B cell (primary cell): ENCODE data around the gene SEMA3F. TPM values are rescaled to one million over a fixed set of nuclear protein-coding genes. Genes with fewer than 3 reads are reported as not detected.
A peak's percentile ranks its signal among the peaks of the same experiment; 100 is the strongest.

ENCODE experiments used
- ATAC-seq: fragments of 200-7000 bp; cut with Tn5 transposase; one replicate; pipeline ENCODE4 v1.10.0; 2021; ENCODE audit warnings: low read depth, mild to moderate bottlenecking, moderate number of reproducible peaks, moderate library complexity
- CTCF ChIA-PET: fragments of 350-600 bp; sonication (Branson Sonifier 250); formaldehyde crosslinking; loops from one replicate; lab custom pipeline; 2021; ENCODE audit warnings: antibody characterized with exemption, inconsistent platforms; lab: Charles Lee
- POLR2A ChIA-PET: fragments of 350-600 bp; sonication (Branson Sonifier 250); formaldehyde crosslinking; loops from one replicate; lab custom pipeline; 2021; ENCODE audit warnings: antibody characterized with exemption; lab: Charles Lee
- DNase-seq: peaks from one replicate; pipeline ENCODE4 v3.0.0; 2013
- H2AFZ ChIP-seq: 2 replicates; pipeline ENCODE4 v1.6.1; 2012; ENCODE audit warnings: mild to moderate bottlenecking, low read depth, low read length; ENCODE audit not compliant: insufficient read depth, poor library complexity, severe bottlenecking
- H3K27ac ChIP-seq, 2 donors: 1 replicate in 1 of 2; 2 replicates in 1 of 2; pipeline ENCODE4 v1.5.1; 2012 to 2013; ENCODE audit warnings: low read length in 2 of 2, mild to moderate bottlenecking in 2 of 2, moderate library complexity in 1 of 2
- H3K27me3 ChIP-seq, 4 experiments: fragments of 200-600 bp in 1 of 4; sonication (generic) in 1 of 4; replicated peaks in 1 of 4; 1 replicate in 2 of 4; 2 replicates in 2 of 4; pipeline versions ENCODE4 v1.6.1 to v1.7.0; 2013 to 2016; ENCODE audit warnings: low read length in 3 of 4, mild to moderate bottlenecking in 2 of 4, mixed read lengths in 1 of 4, moderate library complexity in 1 of 4; ENCODE audit not compliant: insufficient read depth in 4 of 4, control insufficient read depth in 3 of 4; ENCODE audit errors: control extremely low read depth in 1 of 4
- H3K36me3 ChIP-seq, 2 experiments: replicated peaks in 1 of 2; 1 replicate in 1 of 2; 2 replicates in 1 of 2; pipeline versions ENCODE4 v1.6.1 to v1.7.1; 2013; ENCODE audit warnings: low read length in 1 of 2; ENCODE audit not compliant: insufficient read depth in 2 of 2, control insufficient read depth in 1 of 2; ENCODE audit errors: control extremely low read depth in 1 of 2, extremely low read depth in 1 of 2
- H3K4me1 ChIP-seq, 2 donors: fragments of 200-600 bp in 1 of 2; sonication (generic) in 1 of 2; 1 replicate in 1 of 2; 2 replicates in 1 of 2; pipeline versions ENCODE4 v1.5.1 to v1.6.1; 2013 to 2017; ENCODE audit warnings: low read length in 2 of 2; ENCODE audit not compliant: control insufficient read depth in 2 of 2, insufficient read depth in 2 of 2
- H3K4me2 ChIP-seq: replicated peaks from 2 replicates; pipeline ENCODE3; 2012; ENCODE audit warnings: mild to moderate bottlenecking, low read depth, low read length; ENCODE audit not compliant: poor library complexity, severe bottlenecking
- H3K4me3 ChIP-seq, 5 experiments: fragments of 200-600 bp in 1 of 5; sonication (generic) in 1 of 5; 1 replicate in 3 of 5; 2 replicates in 2 of 5; pipeline versions ENCODE4 v1.5.1 to v1.7.0; 2011 to 2016; ENCODE audit warnings: low read length in 4 of 5, mild to moderate bottlenecking in 4 of 5, low read depth in 2 of 5, control low read depth in 1 of 5, moderate library complexity in 1 of 5; ENCODE audit not compliant: insufficient read depth in 1 of 5; ENCODE audit errors: control extremely low read depth in 1 of 5, extremely low read depth in 1 of 5
- H3K79me2 ChIP-seq: fragments of 200-600 bp; sonication (generic); one replicate; pipeline ENCODE4 v1.6.0; 2016; ENCODE audit warnings: low read length; ENCODE audit not compliant: control insufficient read depth, insufficient read depth
- H3K9ac ChIP-seq: fragments of 200-600 bp; sonication (generic); 2 replicates; pipeline ENCODE4 v1.6.1; 2017; ENCODE audit warnings: mild to moderate bottlenecking, low read length, moderate library complexity
- H3K9me3 ChIP-seq, 3 donors: one replicate each; pipeline versions ENCODE4 v1.6.1 to v1.7.1; 2013; ENCODE audit warnings: low read length in 2 of 3; ENCODE audit not compliant: control insufficient read depth in 2 of 3, insufficient read depth in 1 of 3; ENCODE audit errors: control extremely low read depth in 1 of 3
- H4K20me1 ChIP-seq: 2 replicates; pipeline ENCODE4 v1.6.0; 2012; ENCODE audit warnings: mild to moderate bottlenecking, low read length; ENCODE audit not compliant: insufficient read depth, control insufficient read depth, poor library complexity, severe bottlenecking
- H3K27ac Mint-ChIP-seq: one replicate; pipeline ENCODE4 v1.8.0; 2021; ENCODE audit warnings: mixed read lengths
- H3K27me3 Mint-ChIP-seq: one replicate; pipeline ENCODE4 v1.8.0; 2021; ENCODE audit warnings: mixed read lengths
- H3K4me1 Mint-ChIP-seq: one replicate; pipeline ENCODE4 v1.8.0; 2021; ENCODE audit warnings: mixed read lengths
- H3K4me3 Mint-ChIP-seq: one replicate; pipeline ENCODE4 v1.8.0; 2021; ENCODE audit warnings: mixed read lengths
- H3K9me3 Mint-ChIP-seq: one replicate; pipeline ENCODE4 v1.8.0; 2022; ENCODE audit warnings: mixed read lengths; ENCODE audit not compliant: insufficient read depth
- EZH2 ChIP-seq: IDR thresholded peaks from 2 replicates; pipeline ENCODE4 v1.6.1; 2012; ENCODE audit warnings: borderline replicate concordance, low read depth, mild to moderate bottlenecking, moderate library complexity, low read length; ENCODE audit not compliant: insufficient read depth, poor library complexity, severe bottlenecking
- WGBS: methylation state at CpG from one replicate; pipeline ENCODE4 v1.1.5; 2013; ENCODE audit warnings: missing lambda C conversion rate; ENCODE audit not compliant: insufficient coverage; 5-methylcytosine and 5-hydroxymethylcytosine counted together
- intact Hi-C: fragments of 100-400 bp; cut with micrococcal nuclease; formaldehyde crosslinking; loops from one replicate; pipeline ENCODE4 v1.10.0; 2022
- polyA plus RNA-seq: library from polyadenylated mRNA; depleted of rRNA; stranded (reverse); fragments of >200 nt; gene quantifications from 2 replicates; pipeline ENCODE4 v1.2.3, GENCODE V29; 2012
- total RNA-seq, 2 donors: library from RNA; stranded (reverse); fragments of 120-200 nt in 1 of 2; gene quantifications; 1 replicate in 1 of 2; 2 replicates in 1 of 2; pipeline versions ENCODE4 v1.2.3 to v1.2.4, GENCODE V29; 2013 to 2022
- TF ChIP-seq, protein P1 (sequence below): fragments of 200-600 bp; IDR thresholded peaks from one replicate; pipeline ENCODE4 v1.8.0; 2022; ENCODE audit warnings: antibody characterized with exemption, mild to moderate bottlenecking

The SEMA3F gene
- total and polyA plus RNA-seq, 2 donors (not counting 1 experiment from before 2014, with no cell fraction given) = 0.27 TPM; not detected in 1

DNA sequence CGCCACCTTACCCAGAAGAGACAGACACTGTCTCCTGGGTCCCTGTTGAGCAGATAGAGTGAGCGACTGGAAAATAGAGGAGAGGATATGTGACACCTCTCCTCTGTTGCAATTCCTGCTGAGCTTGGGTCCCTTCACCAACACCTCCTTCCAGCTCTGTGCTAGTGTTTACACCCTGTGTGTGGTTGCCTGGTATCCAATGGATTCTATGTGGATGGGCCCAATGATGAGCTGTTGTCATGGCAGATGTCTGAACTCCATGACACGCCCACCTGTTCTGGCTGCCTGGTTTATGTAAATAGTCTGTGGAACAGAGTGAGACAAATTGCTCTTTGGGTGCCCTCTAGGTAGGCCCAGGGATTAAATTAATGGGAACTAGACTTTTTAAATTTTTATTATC, 42.7 kb upstream of the SEMA3F start:
- H3K9ac ChIP-seq = no peak overlapping the region
- peaks cover 2 to 98% of the 10 kb centered on the region in 2 experiments for H3K36me3 ChIP-seq
- no peaks in the 10 kb centered on the region for H3K27me3 ChIP-seq
- peak overlapping the region in 1 of 2 donors; percentile 46 for H3K27ac ChIP-seq
- intact Hi-C loops = no loop called here
- no peak overlapping the region for H3K4me3 ChIP-seq
- TF ChIP-seq EZH2 = no peak
- TF ChIP-seq, protein P1, sequence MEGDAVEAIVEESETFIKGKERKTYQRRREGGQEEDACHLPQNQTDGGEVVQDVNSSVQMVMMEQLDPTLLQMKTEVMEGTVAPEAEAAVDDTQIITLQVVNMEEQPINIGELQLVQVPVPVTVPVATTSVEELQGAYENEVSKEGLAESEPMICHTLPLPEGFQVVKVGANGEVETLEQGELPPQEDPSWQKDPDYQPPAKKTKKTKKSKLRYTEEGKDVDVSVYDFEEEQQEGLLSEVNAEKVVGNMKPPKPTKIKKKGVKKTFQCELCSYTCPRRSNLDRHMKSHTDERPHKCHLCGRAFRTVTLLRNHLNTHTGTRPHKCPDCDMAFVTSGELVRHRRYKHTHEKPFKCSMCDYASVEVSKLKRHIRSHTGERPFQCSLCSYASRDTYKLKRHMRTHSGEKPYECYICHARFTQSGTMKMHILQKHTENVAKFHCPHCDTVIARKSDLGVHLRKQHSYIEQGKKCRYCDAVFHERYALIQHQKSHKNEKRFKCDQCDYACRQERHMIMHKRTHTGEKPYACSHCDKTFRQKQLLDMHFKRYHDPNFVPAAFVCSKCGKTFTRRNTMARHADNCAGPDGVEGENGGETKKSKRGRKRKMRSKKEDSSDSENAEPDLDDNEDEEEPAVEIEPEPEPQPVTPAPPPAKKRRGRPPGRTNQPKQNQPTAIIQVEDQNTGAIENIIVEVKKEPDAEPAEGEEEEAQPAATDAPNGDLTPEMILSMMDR = no peak
- H3K4me2 ChIP-seq = no peak overlapping the region
- no peak overlapping the region for H2AFZ ChIP-seq
- ATAC-seq = no peak
- Mint-ChIP-seq H3K4me3 (no peak overlapping the region), H3K27ac (no peak overlapping the region), H3K4me1 (peaks cover 3% of the 10 kb centered on the region), H3K27me3 (no peaks in the 10 kb centered on the region), H3K9me3 (no peaks in the 10 kb centered on the region)
- peaks cover 4% of the 10 kb centered on the region for H3K79me2 ChIP-seq
- POLR2A ChIA-PET = interaction anchor here (0.7 kb wide), 3 partner anchors 44 to 886 kb away, joined by 3 to 9 read pairs (median 3); no protein-coding TSS in a partner anchor
- no peak for DNase-seq
- WGBS = 94% methylated on average over 2 of the region's 3 CpGs
- H3K9me3 ChIP-seq = no peaks in the 10 kb centered on the region
- H4K20me1 ChIP-seq = peaks cover 43% of the 10 kb centered on the region
- CTCF ChIA-PET = interaction anchor here (0.7 to 1.9 kb wide), 4 partner anchors 8 to 40 kb away, joined by 3 to 8 read pairs (median 3); no protein-coding TSS in a partner anchor
- H3K4me1 ChIP-seq = peaks cover 0 to 4% of the 10 kb centered on the region in 2 donors

DNA sequence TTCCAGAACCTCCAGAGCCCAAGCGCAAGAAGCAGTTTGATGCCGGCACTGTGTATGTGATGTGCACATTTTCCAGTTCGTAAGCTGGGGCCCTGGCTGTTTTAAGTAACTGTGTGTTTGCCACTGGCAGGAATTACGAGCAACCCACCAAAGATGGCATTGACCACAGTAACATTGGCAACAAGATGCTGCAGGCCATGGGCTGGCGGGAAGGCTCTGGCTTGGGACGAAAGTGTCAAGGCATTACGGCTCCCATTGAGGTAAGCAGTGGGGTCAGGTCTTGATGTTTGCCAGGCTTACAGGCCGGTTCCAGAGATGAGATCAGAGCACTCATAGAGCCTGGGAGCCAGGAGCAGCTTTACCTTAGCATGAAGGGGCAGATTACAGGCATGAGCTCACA, 38.0 kb upstream of the SEMA3F start:
- Mint-ChIP-seq H3K9me3 (no peaks in the 10 kb centered on the region), H3K4me1 (no peaks in the 10 kb centered on the region), H3K27ac (no peak overlapping the region), H3K4me3 (no peak overlapping the region), H3K27me3 (no peaks in the 10 kb centered on the region)
- TF ChIP-seq, protein P1 = no peak
- no peak for TF ChIP-seq EZH2
- ATAC-seq (no peak), DNase-seq (no peak)
- no peaks in the 10 kb centered on the region for H3K27me3 ChIP-seq
- CTCF ChIA-PET = no interaction called here
- H3K27ac ChIP-seq = no peak overlapping the region
- H3K4me2 ChIP-seq = no peak overlapping the region
- whole genome bisulfite sequencing = 99% methylated on average over 8 of the region's 8 CpGs
- POLR2A ChIA-PET = no interaction called here
- intact Hi-C loops = no loop called here
- H3K4me1 ChIP-seq = peaks cover 0 to 4% of the 10 kb centered on the region in 2 donors
- no peak overlapping the region for H3K4me3 ChIP-seq
- peaks cover 4% of the 10 kb centered on the region for H3K79me2 ChIP-seq
- no peak overlapping the region for H3K9ac ChIP-seq
- H3K36me3 ChIP-seq = peaks cover 11 to 88% of the 10 kb centered on the region in 2 experiments
- no peaks in the 10 kb centered on the region for H3K9me3 ChIP-seq
- H2AFZ ChIP-seq = no peak overlapping the region
- peaks cover 51% of the 10 kb centered on the region for H4K20me1 ChIP-seq
